ENCODE data around the gene KRTAP12-4.

DNA sequence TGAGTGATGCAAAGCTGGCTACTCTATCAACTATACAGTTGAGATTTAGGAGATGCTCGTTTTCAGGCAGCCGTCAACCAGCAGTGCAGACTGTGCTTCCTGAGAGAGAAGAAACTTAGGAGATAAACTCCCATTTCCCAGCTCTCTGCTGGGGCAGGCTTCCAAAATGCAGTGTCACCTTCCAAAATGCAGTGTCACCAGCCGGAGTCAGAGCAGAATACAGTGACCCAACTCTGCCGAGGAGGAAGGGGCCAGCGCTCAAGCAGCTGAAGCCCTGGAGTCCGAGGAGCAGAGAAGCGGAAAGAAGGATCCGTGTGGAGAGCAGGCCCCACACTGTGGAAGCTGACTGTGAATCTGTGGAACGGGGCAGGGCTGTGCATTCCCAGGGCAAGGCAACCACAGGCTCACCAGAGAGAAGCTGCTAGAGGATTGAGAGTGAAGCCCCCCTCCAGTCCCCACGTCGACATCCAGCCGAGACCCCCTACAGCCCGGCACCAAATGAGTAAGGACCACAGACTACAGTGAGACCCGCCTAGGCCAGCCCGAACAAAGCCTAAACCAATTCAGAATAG, 28.2 kb upstream of the KRTAP12-4 start:
- TF ChIP-seq TAF1 (IDR thresholded peaks at IDR 0.05; ENCODE audit: borderline replicate concordance, insufficient read depth, low read length), result no peak
- TF ChIP-seq POLR2AphosphoS5 (IDR thresholded peaks at IDR 0.05; ENCODE audit: low read depth, low read length), result no peak
- no peak for TF ChIP-seq SIN3A (IDR thresholded peaks at IDR 0.05; ENCODE audit: borderline replicate concordance, insufficient read depth, low read length)
- TF ChIP-seq, protein P1, sequence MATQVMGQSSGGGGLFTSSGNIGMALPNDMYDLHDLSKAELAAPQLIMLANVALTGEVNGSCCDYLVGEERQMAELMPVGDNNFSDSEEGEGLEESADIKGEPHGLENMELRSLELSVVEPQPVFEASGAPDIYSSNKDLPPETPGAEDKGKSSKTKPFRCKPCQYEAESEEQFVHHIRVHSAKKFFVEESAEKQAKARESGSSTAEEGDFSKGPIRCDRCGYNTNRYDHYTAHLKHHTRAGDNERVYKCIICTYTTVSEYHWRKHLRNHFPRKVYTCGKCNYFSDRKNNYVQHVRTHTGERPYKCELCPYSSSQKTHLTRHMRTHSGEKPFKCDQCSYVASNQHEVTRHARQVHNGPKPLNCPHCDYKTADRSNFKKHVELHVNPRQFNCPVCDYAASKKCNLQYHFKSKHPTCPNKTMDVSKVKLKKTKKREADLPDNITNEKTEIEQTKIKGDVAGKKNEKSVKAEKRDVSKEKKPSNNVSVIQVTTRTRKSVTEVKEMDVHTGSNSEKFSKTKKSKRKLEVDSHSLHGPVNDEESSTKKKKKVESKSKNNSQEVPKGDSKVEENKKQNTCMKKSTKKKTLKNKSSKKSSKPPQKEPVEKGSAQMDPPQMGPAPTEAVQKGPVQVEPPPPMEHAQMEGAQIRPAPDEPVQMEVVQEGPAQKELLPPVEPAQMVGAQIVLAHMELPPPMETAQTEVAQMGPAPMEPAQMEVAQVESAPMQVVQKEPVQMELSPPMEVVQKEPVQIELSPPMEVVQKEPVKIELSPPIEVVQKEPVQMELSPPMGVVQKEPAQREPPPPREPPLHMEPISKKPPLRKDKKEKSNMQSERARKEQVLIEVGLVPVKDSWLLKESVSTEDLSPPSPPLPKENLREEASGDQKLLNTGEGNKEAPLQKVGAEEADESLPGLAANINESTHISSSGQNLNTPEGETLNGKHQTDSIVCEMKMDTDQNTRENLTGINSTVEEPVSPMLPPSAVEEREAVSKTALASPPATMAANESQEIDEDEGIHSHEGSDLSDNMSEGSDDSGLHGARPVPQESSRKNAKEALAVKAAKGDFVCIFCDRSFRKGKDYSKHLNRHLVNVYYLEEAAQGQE (IDR thresholded peaks at IDR 0.05; ENCODE audit: insufficient read depth in 1 of 2, low read depth in 2 of 2, low read length in 2 of 2), result no peak
- TF ChIP-seq FOXP2 (optimal IDR thresholded peaks at IDR 0.05; ENCODE audit: borderline replicate concordance, extremely low read depth, extremely low read length, insufficient read depth), result no peak

Data from PFSK-1 (cell line).